Breast epithelium (tissue), 3 donors: ENCODE data around the gene GAS6.

Experiments used
- CTCF ChIP-seq, 3 donors: fragments of 450-650 bp; IDR thresholded peaks; one replicate each; pipeline ENCODE4 v1.5.1; 2016 to 2017; ENCODE audit warnings: antibody characterized with exemption in 3 of 3, mild to moderate bottlenecking in 3 of 3, moderate library complexity in 3 of 3
- POLR2A ChIP-seq: fragments of 450-650 bp; IDR thresholded peaks from one replicate; pipeline ENCODE4 v1.6.1; 2016; ENCODE audit warnings: antibody characterized with exemption, mild to moderate bottlenecking, moderate library complexity
- POLR2AphosphoS5 ChIP-seq, 3 donors: sonication (generic); formaldehyde crosslinking; IDR thresholded peaks; one replicate each; pipeline ENCODE4 v1.6.1; 2017; ENCODE audit warnings: antibody characterized with exemption in 3 of 3

GRCh38 chr13:113774177-113775107 is 89.4 kb downstream of the GAS6 start:
- TF ChIP-seq CTCF (IDR thresholded peaks at IDR 0.05) = no peak
- no peak for TF ChIP-seq POLR2A
- no peak for TF ChIP-seq POLR2AphosphoS5 (IDR thresholded peaks at IDR 0.05)
